Loucy (cell line): ENCODE data around the gene PIK3CA.
"Not testable (repeated sequence)": the region's sequence is repeated elsewhere in the genome, so short reads cannot be mapped to it uniquely, and the experiment has no call there.

Experiments
- H2AFZ ChIP-seq: fragments of 200-600 bp; sonication (generic); 2 replicates; pipeline ENCODE4 v1.6.0; 2016; ENCODE audit warnings: antibody characterized with exemption, mild to moderate bottlenecking, low read length, moderate library complexity
- H3F3A ChIP-seq: fragments of 200-600 bp; 2 replicates; pipeline ENCODE4 v1.6.0; 2016; ENCODE audit warnings: antibody characterized with exemption, low read depth, mild to moderate bottlenecking
- H3K27me3 ChIP-seq: fragments of 200-600 bp; sonication (generic); 2 replicates; pipeline ENCODE4 v1.6.1; 2014; ENCODE audit warnings: low read length, mild to moderate bottlenecking; ENCODE audit not compliant: insufficient read depth, poor library complexity, severe bottlenecking
- H3K36me3 ChIP-seq: fragments of 200-600 bp; sonication (generic); 2 replicates; pipeline ENCODE4 v1.6.1; 2016; ENCODE audit warnings: low read length; ENCODE audit not compliant: insufficient read depth
- H3K4me1 ChIP-seq: fragments of 200-600 bp; sonication (generic); 2 replicates; pipeline ENCODE4 v1.5.1; 2014; ENCODE audit warnings: low read length, mild to moderate bottlenecking; ENCODE audit not compliant: insufficient read depth, poor library complexity, severe bottlenecking
- H3K4me2 ChIP-seq: fragments of 200-600 bp; sonication (generic); 2 replicates; pipeline ENCODE4 v1.6.0; 2014; ENCODE audit warnings: antibody characterized with exemption, low read length, low read depth, mild to moderate bottlenecking; ENCODE audit not compliant: poor library complexity, severe bottlenecking
- H3K4me3 ChIP-seq: fragments of 200-600 bp; sonication (generic); 2 replicates; pipeline ENCODE4 v1.5.1; 2014; ENCODE audit warnings: low read length, mild to moderate bottlenecking, mixed read lengths; ENCODE audit not compliant: poor library complexity, severe bottlenecking
- H3K79me2 ChIP-seq: fragments of 200-600 bp; sonication (generic); 2 replicates; pipeline ENCODE4 v1.6.1; 2014; ENCODE audit warnings: low read length; ENCODE audit not compliant: insufficient read depth
- H3K9ac ChIP-seq: fragments of 200-600 bp; sonication (generic); 2 replicates; pipeline ENCODE4 v1.6.0; 2014; ENCODE audit warnings: mild to moderate bottlenecking, low read depth, low read length, moderate library complexity; ENCODE audit not compliant: poor library complexity, severe bottlenecking
- H3K9me2 ChIP-seq: fragments of 200-600 bp; sonication (generic); replicated peaks from 2 replicates; pipeline ENCODE4 v1.6.1; 2016; ENCODE audit warnings: low read depth, low read length, mixed read lengths
- H3K9me3 ChIP-seq: fragments of 200-600 bp; sonication (generic); 2 replicates; pipeline ENCODE4 v1.6.1; 2014; ENCODE audit warnings: mild to moderate bottlenecking, antibody characterized with exemption, low read length, low read depth; ENCODE audit not compliant: insufficient read depth
- H4K20me1 ChIP-seq: fragments of 200-600 bp; sonication (generic); 2 replicates; pipeline ENCODE4 v1.6.0; 2014; ENCODE audit warnings: antibody characterized with exemption, low read length, mild to moderate bottlenecking; ENCODE audit not compliant: insufficient read depth, poor library complexity, severe bottlenecking
- EZH2phosphoT487 ChIP-seq: fragments of 200-600 bp; IDR thresholded peaks from 2 replicates; pipeline ENCODE4 v1.6.1; 2018; ENCODE audit warnings: antibody characterized with exemption, mild to moderate bottlenecking, moderate library complexity, borderline replicate concordance
- TF ChIP-seq, protein P1 (sequence below): fragments of 200-600 bp; sonication (generic); conservative IDR thresholded peaks from 2 replicates; pipeline ENCODE4 v1.5.1; 2014; ENCODE audit warnings: mild to moderate bottlenecking, antibody characterized with exemption, low read length

The PIK3CA gene

DNA sequence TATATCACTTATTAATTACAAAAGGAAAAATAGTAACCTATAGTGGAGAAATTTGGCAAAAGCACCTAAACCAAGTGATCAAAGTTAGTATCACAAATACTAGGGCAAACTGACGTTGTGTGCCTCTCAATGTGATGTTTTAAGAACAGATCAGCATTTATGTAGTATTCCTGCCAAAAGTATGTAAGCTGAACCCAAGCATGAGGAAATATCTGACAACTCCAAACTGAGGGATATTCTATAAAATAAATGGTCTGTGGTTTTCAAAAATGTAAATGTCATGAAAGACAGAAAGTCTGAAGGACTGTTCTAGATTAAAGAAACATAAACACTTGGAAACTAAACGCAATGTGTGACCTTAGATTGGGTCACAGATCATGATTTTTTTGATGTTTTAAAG is 34.3 kb upstream of the PIK3CA start:
- Histone ChIP-seq H3K9me2 (no peaks in the 10 kb centered on the region), H2AFZ (no peak overlapping the region), H3K79me2 (no peaks in the 10 kb centered on the region), H3K36me3 (no peaks in the 10 kb centered on the region), H3K4me3 (no peak overlapping the region), H3K4me2 (no peak overlapping the region), H3K4me1 (no peaks in the 10 kb centered on the region), H4K20me1 (no peaks in the 10 kb centered on the region), H3K9ac (no peak overlapping the region), H3F3A (no peaks in the 10 kb centered on the region), H3K9me3 (no peaks in the 10 kb centered on the region; the same call in 1 of the 2 replicates), H3K27me3 (no peaks in the 10 kb centered on the region)
- TF ChIP-seq EZH2phosphoT487: no peak
- TF ChIP-seq, protein P1, sequence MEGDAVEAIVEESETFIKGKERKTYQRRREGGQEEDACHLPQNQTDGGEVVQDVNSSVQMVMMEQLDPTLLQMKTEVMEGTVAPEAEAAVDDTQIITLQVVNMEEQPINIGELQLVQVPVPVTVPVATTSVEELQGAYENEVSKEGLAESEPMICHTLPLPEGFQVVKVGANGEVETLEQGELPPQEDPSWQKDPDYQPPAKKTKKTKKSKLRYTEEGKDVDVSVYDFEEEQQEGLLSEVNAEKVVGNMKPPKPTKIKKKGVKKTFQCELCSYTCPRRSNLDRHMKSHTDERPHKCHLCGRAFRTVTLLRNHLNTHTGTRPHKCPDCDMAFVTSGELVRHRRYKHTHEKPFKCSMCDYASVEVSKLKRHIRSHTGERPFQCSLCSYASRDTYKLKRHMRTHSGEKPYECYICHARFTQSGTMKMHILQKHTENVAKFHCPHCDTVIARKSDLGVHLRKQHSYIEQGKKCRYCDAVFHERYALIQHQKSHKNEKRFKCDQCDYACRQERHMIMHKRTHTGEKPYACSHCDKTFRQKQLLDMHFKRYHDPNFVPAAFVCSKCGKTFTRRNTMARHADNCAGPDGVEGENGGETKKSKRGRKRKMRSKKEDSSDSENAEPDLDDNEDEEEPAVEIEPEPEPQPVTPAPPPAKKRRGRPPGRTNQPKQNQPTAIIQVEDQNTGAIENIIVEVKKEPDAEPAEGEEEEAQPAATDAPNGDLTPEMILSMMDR: no peak

DNA sequence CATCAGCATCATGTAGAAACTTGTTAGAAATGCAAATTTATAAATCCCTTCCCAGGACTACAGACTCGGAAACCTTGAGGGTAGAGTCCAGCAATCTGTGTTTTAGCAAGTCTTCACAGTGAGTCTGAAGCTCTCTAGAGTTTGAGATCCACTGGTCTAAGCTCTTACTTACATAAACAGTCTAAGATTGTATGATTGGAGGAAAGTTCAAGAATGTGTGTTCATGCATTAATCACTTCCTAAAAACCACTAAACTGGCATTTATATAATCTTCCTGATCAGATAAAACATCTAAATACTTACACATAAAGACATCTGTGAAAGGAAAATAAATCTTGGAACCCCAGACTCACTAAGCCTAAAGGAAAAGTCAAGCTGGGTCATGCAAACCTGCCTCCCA is 32.7 kb upstream of the PIK3CA start:
- H3F3A ChIP-seq, H3K9ac ChIP-seq, H3K79me2 ChIP-seq, H3K4me2 ChIP-seq, H2AFZ ChIP-seq, H3K36me3 ChIP-seq, H4K20me1 ChIP-seq, H3K4me3 ChIP-seq, H3K9me3 ChIP-seq, H3K27me3 ChIP-seq, H3K4me1 ChIP-seq, H3K9me2 ChIP-seq: not testable (repeated sequence)

DNA sequence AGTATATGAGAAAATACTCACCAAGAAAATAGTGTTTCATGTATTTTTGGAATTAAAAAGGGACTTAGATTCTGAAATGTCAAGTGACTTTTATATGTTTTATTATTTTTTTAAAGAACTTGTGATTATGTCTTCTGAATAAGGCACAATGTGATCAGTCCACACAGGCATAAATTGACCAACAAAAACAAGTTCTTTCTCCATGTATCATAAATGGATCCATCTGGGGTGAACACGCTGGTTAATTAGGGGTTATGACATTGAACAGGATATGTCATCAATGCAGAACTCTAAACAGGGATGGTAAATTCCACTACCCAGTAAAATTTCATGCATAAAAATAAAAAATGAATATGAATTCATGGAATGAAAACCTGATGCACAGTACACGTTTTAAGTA is 31.3 kb upstream of the PIK3CA start:
- no peaks in the 10 kb centered on the region for H3K27me3 ChIP-seq
- TF ChIP-seq, protein P1: no peak
- no peak for TF ChIP-seq EZH2phosphoT487
- H3K4me2 ChIP-seq: no peak overlapping the region
- no peaks in the 10 kb centered on the region for H3K9me3 ChIP-seq
- H2AFZ ChIP-seq: no peak overlapping the region
- no peaks in the 10 kb centered on the region for H3K36me3 ChIP-seq
- H3K9ac ChIP-seq: no peak overlapping the region
- no peaks in the 10 kb centered on the region for H3K4me1 ChIP-seq
- H3K4me3 ChIP-seq: no peak overlapping the region
- H3F3A ChIP-seq: no peaks in the 10 kb centered on the region
- H3K79me2 ChIP-seq: no peaks in the 10 kb centered on the region
- no peaks in the 10 kb centered on the region for H3K9me2 ChIP-seq
- no peaks in the 10 kb centered on the region for H4K20me1 ChIP-seq

DNA sequence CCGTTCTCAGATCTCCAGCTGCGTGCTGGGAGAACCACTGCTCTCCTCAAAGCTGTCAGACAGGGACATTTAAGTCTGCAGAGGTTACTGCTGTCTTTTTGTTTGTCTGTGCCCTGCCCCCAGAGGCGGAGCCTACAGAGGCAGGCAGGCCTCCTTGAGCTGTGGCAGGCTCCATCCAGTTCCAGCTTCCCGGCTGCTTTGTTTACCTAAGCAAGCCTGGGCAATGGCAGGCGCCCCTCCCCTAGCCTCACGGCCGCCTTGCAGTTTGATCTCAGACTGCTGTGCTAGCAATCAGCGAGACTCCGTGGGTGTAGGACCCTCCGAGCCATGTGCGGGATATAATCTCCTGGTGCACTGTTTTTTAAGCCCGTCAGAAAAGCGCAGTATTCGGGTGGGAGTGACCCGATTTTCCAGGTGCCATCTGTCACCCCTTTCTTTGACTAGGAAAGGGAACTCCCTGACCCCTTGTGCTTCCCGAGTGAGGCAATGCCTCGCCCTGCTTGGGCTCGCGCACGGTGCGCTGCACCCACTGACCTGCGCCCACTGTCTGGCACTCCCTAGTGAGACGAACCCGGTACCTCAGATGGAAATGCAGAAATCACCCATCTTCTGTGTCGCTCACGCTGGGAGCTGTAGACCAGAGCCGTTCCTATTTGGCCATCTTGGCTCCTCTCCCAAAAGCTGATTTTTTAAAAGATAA is 15.8 kb upstream of the PIK3CA start:
- not testable (repeated sequence) for H2AFZ ChIP-seq, H3K4me1 ChIP-seq, H3K79me2 ChIP-seq, H3K9me3 ChIP-seq, H3K36me3 ChIP-seq, H3F3A ChIP-seq, H3K4me2 ChIP-seq, H3K9ac ChIP-seq, H3K27me3 ChIP-seq, H3K9me2 ChIP-seq, H4K20me1 ChIP-seq, H3K4me3 ChIP-seq
